NCI-H128 (cell line): ENCODE results near the gene FCSK.
"Not testable (repeated sequence)": the region's sequence is repeated elsewhere in the genome, so short reads cannot be mapped to it uniquely, and the experiment has no call there.

Source experiments
- DNase-seq: peaks from one replicate; lab custom pipeline; 2025; ENCODE audit not compliant: unreplicated experiment; lab: John Stamatoyannopoulos, UW

FCSK gene

GRCh38 chr16:70430667-70431536 is 23.5 kb upstream of the FCSK start:
- no peak for DNase-seq

DNA sequence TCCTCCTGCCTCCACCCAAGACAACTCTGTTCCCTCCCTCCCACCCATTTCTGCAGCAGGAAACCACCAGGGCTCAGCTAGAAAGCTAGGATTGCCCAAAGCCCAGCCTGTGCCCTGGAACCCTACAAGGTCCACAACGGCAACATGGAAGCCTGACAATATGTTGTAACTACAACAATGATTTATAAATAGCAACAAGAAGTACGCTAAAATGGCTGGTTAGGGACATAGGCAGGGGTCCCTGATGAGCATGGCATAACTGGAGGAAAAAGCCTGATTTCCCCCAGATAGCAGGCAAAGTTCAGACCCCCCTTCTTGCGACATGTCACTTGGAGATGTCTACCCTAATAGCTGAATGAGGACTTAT is 22.1 kb upstream of the FCSK start:
- no peak for DNase-seq

DNA sequence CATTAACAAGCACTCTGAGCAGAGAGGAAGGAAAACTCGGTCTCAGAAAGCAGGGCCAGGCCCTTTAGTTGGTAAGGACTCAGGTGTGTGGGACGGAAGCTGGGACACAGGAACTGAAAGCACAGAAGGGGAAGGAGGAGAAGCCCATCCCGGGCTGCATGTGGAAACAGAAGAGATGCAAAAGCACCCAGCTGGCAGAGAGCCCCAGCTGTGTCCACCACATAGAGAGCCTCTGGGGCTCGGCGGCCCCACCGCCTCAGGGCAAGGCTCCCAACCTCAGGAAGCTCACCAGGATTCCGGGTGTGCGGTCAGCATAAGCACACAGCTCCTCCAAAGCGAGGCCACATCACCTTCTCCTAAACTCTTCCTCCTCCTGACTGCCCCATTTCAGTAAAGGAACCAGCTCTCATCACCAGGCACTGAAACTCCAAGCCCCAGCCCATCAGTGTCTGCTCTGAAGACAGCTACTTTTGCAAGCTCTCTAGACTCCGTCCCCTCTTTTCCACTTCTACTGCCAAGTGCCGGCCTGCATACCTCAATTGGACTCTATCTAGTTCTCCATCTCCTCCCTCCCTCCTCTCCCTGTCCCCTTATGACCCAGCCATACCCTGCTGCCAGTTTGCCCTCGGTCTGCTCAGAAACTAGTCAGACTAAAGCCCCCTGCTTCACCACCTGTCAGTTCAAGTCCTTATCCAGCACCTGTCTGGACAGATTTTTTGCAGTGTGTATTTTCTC is 21.5 kb upstream of the FCSK start:
- no peak for DNase-seq

DNA sequence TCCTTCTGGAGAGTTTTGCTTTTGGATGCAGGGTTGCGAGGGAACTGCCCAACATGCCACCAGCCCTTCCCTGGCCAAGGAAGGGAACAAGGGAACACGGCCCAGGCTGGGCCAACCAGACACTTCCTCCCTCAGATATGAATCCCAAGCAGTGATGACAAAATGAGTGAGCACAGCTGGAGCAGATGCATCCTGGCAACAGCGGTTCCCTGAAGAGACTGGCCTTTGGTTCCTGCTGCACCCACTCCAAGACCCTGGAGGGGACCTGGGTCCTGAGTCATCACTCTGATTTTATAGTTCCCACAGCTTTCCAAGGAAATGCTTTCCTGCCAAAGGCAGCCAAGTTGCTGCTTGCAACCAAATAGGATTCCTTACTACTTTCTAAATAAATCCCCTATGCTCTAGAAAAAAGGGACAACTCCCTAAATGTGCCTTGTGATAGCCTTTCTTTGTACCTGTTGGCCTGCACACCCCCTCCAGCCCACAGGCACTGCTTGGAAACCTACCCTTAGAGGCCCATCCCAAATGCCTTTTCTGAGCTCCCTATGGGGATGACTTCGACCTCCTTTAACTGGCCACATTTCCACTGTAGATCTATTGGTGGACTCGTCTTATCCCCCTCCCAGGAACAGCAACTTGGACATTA is 20.8 kb upstream of the FCSK start:
- no peak for DNase-seq

DNA sequence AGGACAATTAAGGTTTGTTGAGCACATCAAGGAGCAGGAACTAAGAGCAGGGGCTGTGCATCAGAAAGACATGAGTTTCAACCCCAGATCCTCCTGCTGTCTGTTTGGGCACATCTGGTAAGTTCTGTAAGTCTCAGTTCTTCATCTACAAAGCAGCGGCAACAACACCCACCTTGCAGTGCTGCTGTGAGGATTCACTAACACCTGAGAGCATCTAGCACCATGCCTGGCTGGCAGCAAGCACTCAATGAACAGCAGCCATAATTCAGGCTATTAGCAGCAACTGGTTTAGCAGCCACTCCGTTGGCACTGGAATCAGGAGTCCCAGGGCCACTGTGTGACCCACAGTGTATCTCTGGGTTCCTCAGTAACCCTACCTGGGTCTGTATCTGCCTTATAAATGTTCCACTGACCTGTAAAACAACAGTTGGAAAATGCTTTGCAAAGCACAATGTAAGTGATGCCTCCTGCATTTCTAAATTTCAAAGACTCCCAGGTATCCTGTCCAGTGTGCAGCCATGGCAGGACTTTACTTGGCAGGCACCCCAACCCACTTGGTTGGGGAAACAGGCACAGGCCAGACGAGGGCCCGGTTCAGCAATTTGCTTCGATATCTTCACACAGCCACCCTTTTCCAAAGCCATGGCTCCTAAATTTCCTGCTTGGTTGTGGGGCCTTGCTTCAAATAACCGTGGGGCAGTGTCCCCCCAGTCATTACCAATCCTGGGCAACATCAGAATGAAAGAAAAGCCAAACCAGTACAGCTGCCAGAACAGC is 19.7 kb upstream of the FCSK start:
- no peak for DNase-seq

GRCh38 chr16:70437017-70437581 is 17.3 kb upstream of the FCSK start:
- no peak for DNase-seq

GRCh38 chr16:70437582-70438557 is 16.5 kb upstream of the FCSK start:
- no peak for DNase-seq

DNA sequence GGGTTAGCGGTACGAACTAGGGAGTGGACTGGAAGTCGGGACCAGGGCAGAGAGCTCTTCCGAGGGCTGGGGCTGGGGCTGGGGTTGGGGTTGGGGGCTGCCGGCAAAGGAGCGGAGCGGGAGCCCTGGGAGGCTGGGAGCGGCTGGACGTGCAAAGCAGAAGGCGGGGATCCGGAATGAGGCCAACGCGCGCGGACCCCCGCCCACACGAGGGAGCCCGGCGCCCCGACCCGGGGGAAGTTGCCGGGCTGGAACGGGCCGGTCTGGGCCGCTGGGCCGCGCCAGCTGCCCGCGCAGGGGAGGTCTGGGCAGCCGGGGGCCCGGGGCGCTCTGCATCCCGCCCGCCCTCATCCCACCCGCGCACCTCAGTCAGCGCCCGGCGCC is 15.8 kb upstream of the FCSK start:
- no peak for DNase-seq

- DNase-seq: peak; percentile 85
Measured at GRCh38 chr16:70438969-70439862, 15.2 kb upstream of the FCSK start, which contains the start of gene ST3GAL2. TSS of gene ST3GAL2 (minus strand) at chr16:70439100. CDS start at chr16:70398530, 40,570 bp downstream.

- DNase-seq: no peak
Measured at GRCh38 chr16:70440009-70440692, 14.2 kb upstream of the FCSK start.

- DNase-seq: no peak
Measured at GRCh38 chr16:70441406-70441990, 12.9 kb upstream of the FCSK start.

- no peak for DNase-seq
Measured at GRCh38 chr16:70442344-70442743, 12.1 kb upstream of the FCSK start.

DNA sequence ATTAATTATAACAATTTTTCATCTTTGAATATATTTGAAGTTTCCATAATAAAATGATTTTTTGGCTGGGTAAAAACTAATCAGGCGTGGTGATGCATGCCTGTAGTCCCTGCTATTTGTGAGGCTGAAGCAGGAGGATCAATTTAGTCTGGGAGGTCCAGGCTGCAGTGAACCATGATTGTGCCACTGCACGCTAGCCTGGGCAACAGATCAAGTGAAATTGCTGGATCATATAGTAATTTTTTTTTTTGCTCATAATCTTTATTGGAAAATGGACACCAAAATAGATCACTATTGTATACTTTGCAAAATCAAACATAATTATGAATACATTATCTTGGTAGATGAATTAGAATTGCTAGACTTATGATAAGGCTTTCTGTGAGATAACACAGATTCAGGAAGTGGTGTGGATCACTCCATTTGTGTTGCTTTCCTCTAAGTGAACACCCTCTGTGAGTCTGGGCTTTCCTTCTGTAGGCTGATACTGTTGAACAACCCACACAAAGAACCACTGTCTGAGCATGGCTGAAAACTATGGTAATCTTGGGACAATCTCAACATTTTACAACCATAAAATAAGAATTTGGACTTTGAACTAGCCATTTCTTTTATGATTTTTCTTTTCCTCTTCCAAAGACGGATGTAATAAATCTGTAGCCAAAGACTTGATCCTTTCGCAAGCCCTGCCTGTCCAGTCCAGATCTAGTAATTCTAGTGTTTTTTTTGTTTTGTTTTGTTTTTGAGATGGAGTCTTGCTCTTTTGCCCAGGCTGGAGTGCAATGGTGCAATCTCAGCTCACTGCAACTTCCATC is 9.9 kb upstream of the FCSK start:
- DNase-seq: no peak

GRCh38 chr16:70448075-70448474 is 6.3 kb upstream of the FCSK start:
- DNase-seq: no peak

DNA sequence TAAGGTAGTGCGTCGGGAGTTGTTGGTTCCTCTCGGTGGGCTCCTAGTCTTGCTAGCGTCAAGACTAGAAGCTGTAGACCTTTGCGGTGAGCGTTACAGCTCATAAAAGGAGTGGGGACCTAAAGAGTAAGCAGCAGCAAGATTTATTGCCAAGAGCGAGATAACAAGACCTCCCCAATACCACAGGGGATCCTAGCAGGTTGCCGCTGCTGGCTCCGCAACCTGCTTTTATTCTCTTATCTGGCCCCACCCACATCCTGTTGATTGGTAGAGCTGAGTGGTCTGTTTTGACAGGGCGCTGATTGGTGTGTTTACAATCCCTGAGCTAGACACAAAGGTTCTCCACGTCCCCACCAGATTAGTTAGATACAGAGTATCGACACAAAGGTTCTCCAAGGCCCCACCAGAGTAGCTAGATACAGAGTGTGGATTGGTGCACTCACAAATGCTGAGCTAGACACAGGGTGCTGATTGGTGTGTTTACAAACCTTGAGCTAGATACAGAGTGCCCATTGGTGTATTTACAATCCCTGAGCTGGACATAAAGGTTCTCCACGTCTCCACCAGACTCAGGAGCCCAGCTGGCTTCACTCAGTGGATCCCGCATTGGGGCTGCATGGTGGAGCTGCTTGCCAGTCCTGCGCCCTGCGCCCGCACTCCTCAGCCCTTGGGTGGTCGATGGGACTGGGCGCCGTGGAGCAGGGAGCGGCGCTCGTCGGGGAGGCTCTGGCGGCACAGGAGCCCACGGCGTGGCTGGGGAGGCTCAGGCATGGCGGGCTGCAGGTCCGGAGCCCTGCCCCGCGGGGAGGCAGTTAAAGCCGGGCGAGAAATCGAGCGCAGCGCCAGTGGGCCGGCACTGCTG is 4.0 kb upstream of the FCSK start:
- DNase-seq: not testable (repeated sequence)

GRCh38 chr16:70451004-70451340 is 3.4 kb upstream of the FCSK start:
- not testable (repeated sequence) for DNase-seq
